Measurements from ENCODE around the gene WFDC10B.
"Not testable (repeated sequence)": the region's sequence is repeated elsewhere in the genome, so short reads cannot be mapped to it uniquely, and the experiment has no call there.

Gene WFDC10B

DNA sequence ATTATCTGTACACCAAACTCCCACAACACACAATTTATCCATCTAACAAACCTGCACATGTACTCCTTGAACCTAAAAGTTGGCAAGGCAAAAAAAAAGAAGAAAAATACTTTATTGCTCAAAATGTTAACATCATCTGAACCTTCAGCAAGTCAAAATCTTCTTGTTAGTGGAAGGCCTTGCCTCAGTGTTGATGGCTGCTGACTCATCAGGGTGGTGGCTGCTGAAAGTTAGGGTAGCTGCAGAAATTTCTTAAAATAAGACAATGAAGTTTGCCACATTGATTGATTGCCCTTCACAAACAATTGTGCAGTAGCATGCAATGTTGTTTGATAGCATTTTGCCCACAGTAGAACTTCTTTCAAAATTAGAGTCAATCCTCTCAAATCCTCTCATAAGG lies 32.1 kb downstream of the WFDC10B start:
- TF ChIP-seq, protein P1, sequence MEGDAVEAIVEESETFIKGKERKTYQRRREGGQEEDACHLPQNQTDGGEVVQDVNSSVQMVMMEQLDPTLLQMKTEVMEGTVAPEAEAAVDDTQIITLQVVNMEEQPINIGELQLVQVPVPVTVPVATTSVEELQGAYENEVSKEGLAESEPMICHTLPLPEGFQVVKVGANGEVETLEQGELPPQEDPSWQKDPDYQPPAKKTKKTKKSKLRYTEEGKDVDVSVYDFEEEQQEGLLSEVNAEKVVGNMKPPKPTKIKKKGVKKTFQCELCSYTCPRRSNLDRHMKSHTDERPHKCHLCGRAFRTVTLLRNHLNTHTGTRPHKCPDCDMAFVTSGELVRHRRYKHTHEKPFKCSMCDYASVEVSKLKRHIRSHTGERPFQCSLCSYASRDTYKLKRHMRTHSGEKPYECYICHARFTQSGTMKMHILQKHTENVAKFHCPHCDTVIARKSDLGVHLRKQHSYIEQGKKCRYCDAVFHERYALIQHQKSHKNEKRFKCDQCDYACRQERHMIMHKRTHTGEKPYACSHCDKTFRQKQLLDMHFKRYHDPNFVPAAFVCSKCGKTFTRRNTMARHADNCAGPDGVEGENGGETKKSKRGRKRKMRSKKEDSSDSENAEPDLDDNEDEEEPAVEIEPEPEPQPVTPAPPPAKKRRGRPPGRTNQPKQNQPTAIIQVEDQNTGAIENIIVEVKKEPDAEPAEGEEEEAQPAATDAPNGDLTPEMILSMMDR (IDR thresholded peaks at IDR 0.05; ENCODE audit: insufficient read depth, low read length, poor library complexity, severe bottlenecking), result no peak
- H3K4me3 ChIP-seq (replicated peaks; ENCODE audit: low read depth, low read length), result no peak overlapping the region

DNA sequence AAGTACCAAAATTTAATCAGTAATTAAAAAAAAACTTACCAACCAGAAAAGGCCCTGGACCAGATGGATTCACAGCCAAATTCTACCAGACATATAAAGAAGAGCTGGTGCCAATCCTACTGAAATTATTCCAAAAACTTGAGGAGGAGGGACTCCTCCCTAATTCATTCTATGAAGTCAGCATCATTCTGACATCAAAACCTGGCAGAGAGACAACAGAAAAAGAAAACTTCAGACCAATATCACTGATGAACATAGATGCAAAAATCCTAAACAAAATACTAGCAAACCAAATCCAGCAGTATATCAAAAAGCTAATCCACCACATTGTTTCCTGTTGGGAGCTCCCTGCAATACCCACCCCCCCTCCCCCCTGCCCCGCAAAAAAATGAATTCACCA lies 34.7 kb downstream of the WFDC10B start, which contains the start of gene WFDC11:
WFDC11 (minus strand) TSS at position 101 of the 400 bp plus-strand sequence. CDS start 19,639 bp downstream, outside the sequence.
- no peaks in the 10 kb centered on the region for H3K36me3 ChIP-seq (ENCODE audit: control insufficient read depth, insufficient read depth, low read length)
- no peaks in the 10 kb centered on the region for H3K27me3 ChIP-seq (replicated peaks; ENCODE audit: control insufficient read depth, insufficient read depth, low read length)
- DNase-seq (ENCODE audit: extremely low read depth, insufficient read length), result no peak
- TF ChIP-seq, protein P1 (IDR thresholded peaks at IDR 0.05; ENCODE audit: insufficient read depth, low read length, poor library complexity, severe bottlenecking), result no peak
- no peak within 1 kb of the TSS for H3K4me3 ChIP-seq (replicated peaks; ENCODE audit: low read depth, low read length)

More for the DNA sequence above, 32.1 kb downstream of the WFDC10B start:
- Histone ChIP-seq H3K27me3 (replicated peaks; ENCODE audit: control insufficient read depth, insufficient read depth, low read length) (no peaks in the 10 kb centered on the region), H3K36me3 (ENCODE audit: control insufficient read depth, insufficient read depth, low read length) (no peaks in the 10 kb centered on the region)
- no peak for DNase-seq (ENCODE audit: extremely low read depth, insufficient read length)

DNA sequence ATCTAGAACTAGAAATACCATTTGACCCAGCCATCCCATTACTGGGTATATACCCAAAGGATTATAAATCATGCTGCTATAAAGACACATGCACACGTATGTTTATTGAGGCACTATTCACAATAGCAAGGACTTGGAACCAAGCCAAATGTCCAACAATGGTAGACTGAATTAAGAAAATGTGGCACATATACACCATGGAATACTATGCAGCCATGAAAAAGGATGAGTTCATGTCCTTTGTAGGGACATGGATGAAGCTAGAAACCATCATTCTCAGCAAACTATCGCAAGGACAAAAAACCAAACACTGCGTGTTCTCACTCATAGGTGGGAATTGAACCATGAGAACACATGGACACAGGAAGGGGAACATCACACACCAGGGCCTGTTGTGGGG lies 47.8 kb downstream of the WFDC10B start:
- DNase-seq (ENCODE audit: extremely low read depth, insufficient read length); H3K27me3 ChIP-seq (replicated peaks; ENCODE audit: control insufficient read depth, insufficient read depth, low read length); H3K36me3 ChIP-seq (ENCODE audit: control insufficient read depth, insufficient read depth, low read length); H3K4me3 ChIP-seq (replicated peaks; ENCODE audit: low read depth, low read length): not testable (repeated sequence)

DNA sequence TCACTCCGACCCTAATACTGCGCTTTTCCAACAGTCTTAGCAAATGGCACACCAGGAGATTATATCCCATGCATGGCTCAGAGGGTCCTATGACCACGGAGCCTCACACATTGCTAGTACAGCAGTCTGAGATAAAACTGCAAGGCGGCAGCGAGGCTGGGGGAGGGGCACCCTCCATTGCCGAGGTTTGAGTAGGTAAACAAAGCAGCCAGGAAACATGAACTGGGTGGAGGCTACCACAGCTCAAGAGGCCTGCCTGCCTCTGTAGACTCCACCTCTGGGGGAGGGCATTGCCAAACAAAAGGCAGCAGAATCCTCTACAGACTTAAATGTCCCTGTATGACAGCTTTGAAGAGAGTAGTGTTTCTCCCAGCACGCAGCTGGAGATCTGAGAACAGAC lies 53.1 kb downstream of the WFDC10B start:
- not testable (repeated sequence) for DNase-seq (ENCODE audit: extremely low read depth, insufficient read length); H3K36me3 ChIP-seq (ENCODE audit: control insufficient read depth, insufficient read depth, low read length); H3K27me3 ChIP-seq (replicated peaks; ENCODE audit: control insufficient read depth, insufficient read depth, low read length); H3K4me3 ChIP-seq (replicated peaks; ENCODE audit: low read depth, low read length)

DNA sequence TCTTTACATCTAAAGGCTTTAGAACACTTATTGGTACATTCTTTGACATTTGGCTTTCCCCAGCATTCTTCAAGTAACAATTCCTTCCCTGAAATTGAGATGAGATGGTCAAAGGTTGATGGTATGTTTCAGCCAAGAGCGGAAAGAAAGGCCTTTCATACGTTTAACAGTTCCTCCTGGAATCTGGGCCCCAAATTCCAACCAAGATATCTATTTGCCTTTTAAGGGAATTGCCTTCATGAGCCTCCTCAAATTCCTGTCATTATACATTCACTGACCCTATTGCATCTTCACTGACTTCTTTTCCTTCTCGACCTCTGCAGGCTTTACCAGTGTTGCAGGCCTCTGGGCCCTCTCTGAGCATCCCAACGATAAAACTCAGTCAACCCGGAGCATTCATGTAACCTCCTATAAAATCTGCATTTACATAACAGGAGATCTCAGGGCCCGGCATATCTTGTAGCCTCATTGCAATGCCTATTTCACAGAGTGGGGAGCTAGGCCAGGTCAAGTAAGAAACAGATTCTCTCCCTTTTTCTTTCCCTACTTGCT lies 55.4 kb downstream of the WFDC10B start:
- no peaks in the 10 kb centered on the region for H3K36me3 ChIP-seq (ENCODE audit: control insufficient read depth, insufficient read depth, low read length)
- TF ChIP-seq, protein P1 (IDR thresholded peaks at IDR 0.05; ENCODE audit: insufficient read depth, low read length, poor library complexity, severe bottlenecking), result no peak
- H3K27me3 ChIP-seq (replicated peaks; ENCODE audit: control insufficient read depth, insufficient read depth, low read length), result no peaks in the 10 kb centered on the region
- no peak overlapping the region for H3K4me3 ChIP-seq (replicated peaks; ENCODE audit: low read depth, low read length)
- DNase-seq (ENCODE audit: extremely low read depth, insufficient read length), result no peak

DNA sequence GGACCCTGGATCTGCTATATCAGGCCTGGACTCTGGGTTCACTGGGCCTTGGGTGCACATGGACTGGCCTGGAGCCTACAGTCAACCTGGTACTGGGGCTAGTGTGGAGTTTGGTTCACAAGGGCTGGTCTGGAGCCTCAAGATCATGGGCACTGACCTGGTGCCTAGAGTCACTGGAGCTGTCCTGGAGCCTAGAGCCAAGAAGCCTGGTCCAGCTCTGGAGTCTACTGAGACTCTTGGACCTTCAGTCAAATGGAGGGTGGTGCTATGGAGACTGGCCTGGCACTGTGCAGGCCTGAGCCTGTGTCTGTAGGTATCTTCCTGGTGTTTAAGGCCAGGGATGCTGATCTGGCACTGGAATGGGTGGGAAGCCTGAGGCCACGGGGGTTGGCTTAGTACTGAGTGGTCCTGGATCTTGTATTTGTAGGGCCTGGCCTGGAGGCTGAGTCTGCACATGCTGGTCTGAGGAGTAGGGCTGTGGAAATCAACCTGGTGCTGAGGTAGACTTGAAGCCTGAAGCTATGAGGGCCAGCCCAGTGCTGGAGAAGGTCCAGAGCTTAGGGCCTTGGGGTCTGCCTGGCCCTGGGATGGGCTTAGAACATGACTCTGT lies 57.3 kb downstream of the WFDC10B start:
- TF ChIP-seq, protein P1 (IDR thresholded peaks at IDR 0.05; ENCODE audit: insufficient read depth, low read length, poor library complexity, severe bottlenecking), result no peak
- Histone ChIP-seq H3K36me3 (ENCODE audit: control insufficient read depth, insufficient read depth, low read length) (no peaks in the 10 kb centered on the region), H3K4me3 (replicated peaks; ENCODE audit: low read depth, low read length) (no peak overlapping the region), H3K27me3 (replicated peaks; ENCODE audit: control insufficient read depth, insufficient read depth, low read length) (no peaks in the 10 kb centered on the region)
- DNase-seq (ENCODE audit: extremely low read depth, insufficient read length), result no peak

Measured in GM06990 (cell line).